HG02759 (cell line): ENCODE measurements around the gene CD300C.
"Not testable (repeated sequence)": the region's sequence is repeated elsewhere in the genome, so short reads cannot be mapped to it uniquely, and the experiment has no call there.

Experiments
- ATAC-seq: cut with Tn5 transposase; IDR thresholded peaks from one replicate; pipeline ENCODE4 v1.9.1; 2021; ENCODE audit warnings: mild to moderate bottlenecking, moderate library complexity; ENCODE audit not compliant: unreplicated experiment

CD300C gene

DNA sequence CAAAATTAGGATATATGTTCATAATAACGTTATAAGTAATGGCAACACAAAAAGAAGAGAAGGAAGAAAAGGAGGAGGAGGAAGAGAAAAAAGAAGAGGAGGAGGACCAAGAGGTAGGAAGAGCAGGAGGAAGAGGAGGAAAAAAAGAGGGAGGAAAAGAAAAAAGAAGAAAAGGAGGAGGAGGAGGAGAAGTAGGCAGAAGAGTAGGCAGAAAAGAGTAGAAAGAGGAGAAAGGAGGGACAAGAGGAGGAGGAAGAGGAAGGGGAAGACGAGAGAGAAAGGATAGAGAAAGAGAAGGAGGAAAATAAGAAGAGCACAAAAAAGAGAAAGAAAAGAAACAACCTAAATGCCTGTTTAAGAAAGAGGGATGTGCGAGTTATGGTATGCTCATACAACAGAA, 9.0 kb downstream of the CD300C start:
- ATAC-seq: no peak

DNA sequence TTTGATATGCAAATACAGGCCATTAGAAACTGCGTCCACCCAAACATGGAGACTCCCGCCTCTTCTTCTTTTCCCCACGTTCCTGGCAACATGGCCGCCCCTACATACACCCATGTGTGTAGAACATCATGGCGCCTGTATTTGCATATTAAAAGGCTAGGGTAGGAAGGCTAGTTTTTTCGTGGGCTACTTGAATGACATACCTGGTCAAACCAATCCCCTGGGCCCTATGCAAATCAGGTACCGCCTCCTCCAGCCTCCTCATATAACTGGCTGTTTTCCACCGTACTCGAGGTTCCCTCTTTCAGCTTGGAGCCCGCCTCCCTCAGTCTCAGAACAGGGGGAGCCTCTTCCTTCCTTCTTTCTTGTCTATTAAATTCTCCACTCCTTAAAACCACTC, 13.8 kb downstream of the CD300C start:
- no peak for ATAC-seq

- ATAC-seq: no peak
Measured at GRCh38 chr17:74531231-74531761, 14.6 kb downstream of the CD300C start, which contains the start of gene CD300LB. TSS of gene CD300LB (minus strand) at chr17:74531475. CDS start at chr17:74531350, 125 bp downstream.

DNA sequence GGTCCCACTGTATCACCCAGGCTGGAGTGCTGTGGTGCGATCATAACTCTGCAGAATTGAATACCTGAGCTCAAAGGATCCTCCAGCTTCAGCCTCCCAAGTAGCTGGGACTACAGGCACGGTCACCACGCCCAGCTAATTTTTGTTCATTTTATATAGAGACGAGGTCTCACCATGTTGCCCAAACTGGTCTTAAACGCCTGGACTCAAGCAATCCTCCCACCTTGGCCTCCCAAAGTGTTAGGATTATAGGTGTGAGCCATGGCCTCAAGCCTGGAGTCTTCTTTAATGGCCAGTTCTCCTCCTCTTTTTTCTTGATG, 15.1 kb downstream of the CD300C start:
- ATAC-seq: no peak

GRCh38 chr17:74529243-74529642, 16.7 kb downstream of the CD300C start:
- no peak for ATAC-seq

DNA sequence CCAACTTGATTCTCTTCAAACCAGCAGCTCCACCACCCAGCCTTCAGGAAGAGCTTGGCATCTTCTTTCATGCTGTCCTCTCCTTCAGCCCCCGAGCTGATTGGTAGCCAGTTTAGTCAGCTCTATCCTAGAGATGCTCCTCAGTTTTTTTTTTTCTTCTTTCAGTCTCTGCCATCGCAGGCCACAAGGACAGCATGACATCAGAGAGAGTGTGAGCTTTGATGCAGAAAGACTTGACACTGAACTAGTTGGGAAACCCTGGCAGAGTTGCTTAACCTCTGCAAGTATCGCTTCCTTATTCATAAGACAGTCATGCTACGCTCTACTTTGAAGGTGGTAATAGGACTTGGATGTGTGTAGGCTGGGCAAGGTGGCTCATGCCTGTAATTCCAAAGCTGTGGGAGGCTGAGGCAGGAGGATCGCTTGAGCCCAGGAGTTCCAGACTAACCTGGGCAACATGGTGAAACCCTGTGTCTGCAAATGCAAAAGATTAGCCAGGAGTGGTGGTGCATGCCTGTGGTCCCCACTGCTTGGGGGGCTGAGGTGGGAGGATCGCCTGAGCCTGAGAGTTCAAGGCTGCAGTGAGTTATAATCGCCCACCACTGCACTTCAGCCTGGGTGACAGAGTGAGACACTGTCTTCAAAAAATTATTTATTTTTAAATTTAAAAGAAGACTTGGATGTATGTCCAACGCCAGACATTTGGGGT, 17.3 kb downstream of the CD300C start:
- peak; percentile 83 for ATAC-seq

DNA sequence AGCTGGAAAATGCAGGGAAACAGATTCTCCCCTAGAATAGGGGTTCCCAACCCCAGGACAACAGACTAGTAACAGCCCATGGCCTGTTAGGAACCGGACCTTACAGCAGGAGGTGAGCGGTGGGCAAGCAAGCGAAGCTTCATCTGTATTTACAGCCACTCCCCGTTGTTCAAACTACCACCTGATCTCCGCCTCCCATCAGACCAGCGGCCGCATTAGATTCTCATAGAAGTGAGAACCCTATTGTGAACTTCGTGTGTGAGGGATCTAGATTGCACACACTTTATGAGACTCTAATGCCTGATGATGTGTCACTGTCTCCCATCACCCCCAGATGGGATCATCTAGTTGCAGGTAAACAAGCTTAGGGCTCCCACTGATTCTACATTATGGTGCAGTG, 18.2 kb downstream of the CD300C start:
- ATAC-seq: no peak

- ATAC-seq: no peak
Measured at GRCh38 chr17:74527081-74527480, 18.8 kb downstream of the CD300C start.

DNA sequence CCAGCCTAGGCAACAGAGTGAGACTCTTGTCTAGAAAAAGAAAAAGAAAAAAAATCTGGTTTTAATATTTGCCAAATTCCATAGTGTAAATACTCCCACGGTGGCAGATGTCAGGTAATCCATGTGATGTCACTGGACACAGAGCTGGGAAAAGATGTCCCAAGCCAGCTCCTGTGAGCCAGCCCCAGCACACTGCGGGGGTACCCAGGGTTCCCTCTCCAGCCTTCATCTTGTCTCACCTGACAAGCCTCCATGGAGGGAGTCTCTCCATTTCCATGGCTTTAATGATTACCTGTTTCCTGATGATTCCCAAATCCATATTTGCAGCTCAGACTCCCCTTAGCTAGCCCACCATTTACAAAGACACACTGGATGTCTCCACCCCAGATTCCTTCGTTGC, 19.2 kb downstream of the CD300C start:
- ATAC-seq: no peak

DNA sequence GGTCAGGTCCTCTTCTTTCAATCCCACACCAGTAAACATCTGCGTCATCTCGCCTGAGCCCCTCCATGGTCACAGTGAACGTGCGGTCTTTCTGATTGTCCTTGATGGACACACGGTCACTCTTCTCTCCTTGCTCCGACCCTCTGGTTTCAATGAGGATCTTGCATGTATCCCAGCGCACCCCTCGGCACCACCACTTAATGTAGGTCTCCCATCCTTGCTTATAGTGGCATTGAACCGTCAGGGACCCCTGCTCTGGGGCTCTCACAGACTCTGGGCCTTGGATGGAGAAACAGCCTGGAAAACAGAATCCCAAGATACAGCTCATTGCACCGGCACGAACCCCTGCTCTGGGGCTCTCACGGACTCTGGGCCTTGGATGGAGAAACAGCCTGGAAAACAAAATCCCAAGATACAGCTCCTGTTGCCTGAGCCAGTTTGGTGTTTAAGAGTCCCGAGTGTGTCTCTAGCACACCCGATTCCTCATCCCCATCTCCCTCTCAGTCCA, 20.1 kb downstream of the CD300C start:
- ATAC-seq: no peak

- ATAC-seq: no peak
Measured at GRCh38 chr17:74525465-74525725, 20.5 kb downstream of the CD300C start.

GRCh38 chr17:74524653-74525464, 21.1 kb downstream of the CD300C start:
- ATAC-seq: no peak

DNA sequence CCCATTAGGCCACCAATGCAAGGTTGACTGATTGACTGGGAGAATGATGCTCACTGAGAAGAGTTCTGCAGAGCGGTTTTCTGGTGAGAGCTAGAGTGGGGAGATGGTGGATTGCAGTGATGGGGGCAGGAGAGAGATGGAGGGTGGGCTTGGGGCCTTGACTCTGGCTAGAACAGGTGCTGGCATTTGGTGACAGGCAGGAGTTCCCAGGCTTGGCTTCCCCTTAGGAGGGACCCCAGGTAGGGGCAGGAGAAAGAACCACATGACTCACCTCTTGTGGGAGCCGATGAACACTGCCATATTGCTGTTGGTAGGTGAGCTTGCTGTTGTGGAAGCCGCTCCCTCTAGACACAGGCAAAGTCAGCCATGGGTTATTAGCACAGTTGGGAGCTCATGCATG, 22.6 kb downstream of the CD300C start:
- ATAC-seq: no peak

DNA sequence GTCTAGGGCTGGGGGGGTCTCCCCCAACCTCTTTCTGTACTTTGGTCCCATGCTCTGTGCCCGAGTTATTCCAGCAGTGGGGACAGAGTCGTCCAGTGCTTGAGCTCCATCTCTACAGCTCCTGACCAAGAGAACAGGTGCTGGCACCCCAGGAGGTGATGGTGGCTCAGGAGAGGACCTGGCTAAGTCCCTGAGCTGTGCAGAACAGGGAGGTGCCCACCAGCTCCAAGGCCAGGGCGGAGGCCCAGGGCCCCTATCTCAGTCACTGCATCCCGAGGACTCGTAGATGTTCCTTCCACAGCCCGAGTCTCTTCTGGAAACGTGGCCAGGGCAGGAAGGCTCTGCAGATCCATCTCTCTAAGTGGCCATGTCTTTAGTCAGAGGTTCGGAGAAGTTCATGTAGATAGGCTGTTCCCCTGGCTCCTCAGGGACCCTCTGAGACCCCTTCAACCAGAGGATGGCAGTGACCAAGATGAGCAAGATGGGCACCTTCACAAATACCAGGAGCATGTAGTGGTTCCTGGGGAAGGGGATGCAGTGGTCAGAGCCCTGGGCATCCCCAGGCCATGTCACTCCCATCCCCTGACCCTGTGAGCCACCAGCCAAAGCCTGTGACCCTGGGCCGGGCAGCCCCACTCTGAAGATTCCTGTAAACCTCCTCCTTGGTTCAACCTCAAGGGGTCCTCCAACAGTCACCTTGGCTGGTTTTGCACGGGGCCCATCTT, 23.4 kb downstream of the CD300C start:
- ATAC-seq: no peak

GRCh38 chr17:74521701-74522201, 24.2 kb downstream of the CD300C start:
- no peak for ATAC-seq

- no peak for ATAC-seq
Measured at GRCh38 chr17:74520790-74521480, 25.0 kb downstream of the CD300C start.

DNA sequence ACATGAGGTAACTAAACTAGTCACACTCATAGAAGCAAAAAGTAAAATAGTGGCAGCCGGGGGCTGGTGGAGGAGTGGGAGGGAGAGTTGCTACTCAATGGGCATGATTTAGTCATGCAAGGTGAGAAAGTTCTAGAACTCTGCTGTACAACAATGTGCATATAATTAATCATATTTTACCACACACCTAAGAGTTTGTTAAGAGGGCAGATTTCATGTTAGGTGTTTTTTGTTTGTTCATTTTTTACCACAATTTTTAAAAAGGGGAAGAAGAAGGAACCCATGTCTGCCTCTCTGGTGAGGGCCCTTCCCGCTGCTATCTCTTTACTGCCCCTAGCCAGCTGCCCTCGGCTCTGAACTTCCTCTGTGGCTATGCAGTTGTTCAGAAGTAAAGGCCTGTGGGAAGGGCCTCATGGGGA, 25.9 kb downstream of the CD300C start:
- ATAC-seq: no peak

- not testable (repeated sequence) for ATAC-seq
Measured at GRCh38 chr17:74518413-74518981, 27.4 kb downstream of the CD300C start.

DNA sequence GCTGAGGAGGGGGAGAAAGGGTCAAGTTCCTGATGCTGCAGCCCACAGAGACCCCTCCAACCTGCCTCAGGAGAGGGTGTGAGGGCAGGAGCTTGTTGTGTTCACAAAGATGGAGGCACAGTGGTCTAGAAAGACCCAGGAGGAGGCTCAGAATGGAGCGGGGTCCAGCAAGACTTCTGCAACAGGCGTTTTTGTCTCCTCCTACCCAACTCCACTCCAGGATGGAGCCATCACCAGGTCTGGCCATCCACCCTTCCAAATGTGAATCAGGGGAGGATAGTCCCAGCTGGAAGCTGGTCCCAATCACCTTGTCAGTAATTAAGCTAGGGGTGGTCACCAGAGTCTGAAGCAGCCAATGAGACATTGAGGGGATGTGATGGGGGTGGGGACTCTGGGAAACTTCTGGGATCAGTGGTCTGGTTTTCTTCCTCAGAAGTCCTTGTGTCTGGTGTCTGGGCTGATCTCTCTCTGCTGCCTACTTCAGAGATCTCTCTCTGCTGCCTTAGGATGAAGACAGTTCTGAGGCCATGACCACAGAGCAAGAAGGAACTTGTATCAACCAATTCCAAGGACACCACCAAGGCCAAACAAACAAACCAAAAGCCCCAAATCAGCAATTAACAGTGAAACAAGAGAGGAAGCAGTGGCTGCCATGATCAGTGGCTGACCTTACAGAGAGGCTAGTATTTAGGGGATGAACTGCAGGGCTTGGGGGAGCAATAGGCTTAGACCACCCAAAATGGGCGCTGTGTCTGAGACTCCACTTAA, 29.2 kb downstream of the CD300C start:
- no peak for ATAC-seq

GRCh38 chr17:74515941-74516340, 30.0 kb downstream of the CD300C start:
- no peak for ATAC-seq
